Measurements from ENCODE around the gene PUS7L. TPM values are rescaled to one million over a fixed set of nuclear protein-coding genes. Genes with fewer than 3 reads are reported as not detected.
"Not testable (repeated sequence)": the region's sequence is repeated elsewhere in the genome, so short reads cannot be mapped to it uniquely, and the experiment has no call there.

The PUS7L gene
- total RNA-seq, 1 experiment from 2014 or later = 19.0 TPM

DNA sequence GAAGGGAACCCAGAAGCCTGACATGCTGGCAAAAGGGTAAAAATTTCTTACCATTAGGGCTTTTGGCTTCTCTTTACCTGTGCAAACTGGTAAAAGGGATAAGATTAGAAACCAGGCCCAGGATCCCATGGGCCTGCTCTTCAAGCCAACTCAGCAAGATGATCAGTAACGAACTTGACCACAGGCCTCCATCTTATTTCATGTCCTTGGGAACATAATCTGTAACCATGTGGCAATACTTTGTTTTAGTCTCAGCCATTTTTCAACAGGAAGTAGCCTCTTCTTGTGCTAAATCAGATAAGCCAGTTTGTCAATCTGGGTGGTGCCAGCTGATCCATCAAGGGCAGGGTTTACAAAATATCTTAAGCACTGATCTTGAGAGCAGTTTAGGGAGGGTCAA is 57.4 kb downstream of the PUS7L start:
- DNase-seq (ENCODE audit: low read depth, low spot score); in situ Hi-C loops (cut with HindIII; ENCODE audit: low pct_unique_long_range_greater_than_20kb, low sequenced_read_pairs): not testable (repeated sequence)

DNA sequence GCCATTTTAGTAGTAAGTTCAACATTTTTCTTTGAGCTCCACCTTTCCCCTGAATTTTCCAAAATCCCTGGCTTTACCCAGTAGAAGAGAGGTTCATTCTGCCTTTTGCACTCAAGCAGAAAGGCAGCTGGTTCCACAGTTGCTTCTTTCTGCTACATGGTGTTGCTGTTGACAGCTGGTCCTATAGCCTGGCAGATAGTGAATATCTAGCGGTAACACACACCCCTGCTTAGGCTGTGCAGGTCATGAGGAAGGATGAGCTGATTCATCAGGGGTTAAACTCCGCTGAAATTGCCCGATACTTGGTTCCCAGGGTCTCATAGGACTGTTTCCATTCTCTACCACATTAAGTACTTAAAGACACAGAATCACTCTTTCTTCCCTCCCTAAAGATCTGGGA is 62.4 kb downstream of the PUS7L start:
- no peak for DNase-seq (ENCODE audit: low read depth, low spot score)
- in situ Hi-C loops (cut with HindIII; ENCODE audit: low pct_unique_long_range_greater_than_20kb, low sequenced_read_pairs) = no loop called here

DNA sequence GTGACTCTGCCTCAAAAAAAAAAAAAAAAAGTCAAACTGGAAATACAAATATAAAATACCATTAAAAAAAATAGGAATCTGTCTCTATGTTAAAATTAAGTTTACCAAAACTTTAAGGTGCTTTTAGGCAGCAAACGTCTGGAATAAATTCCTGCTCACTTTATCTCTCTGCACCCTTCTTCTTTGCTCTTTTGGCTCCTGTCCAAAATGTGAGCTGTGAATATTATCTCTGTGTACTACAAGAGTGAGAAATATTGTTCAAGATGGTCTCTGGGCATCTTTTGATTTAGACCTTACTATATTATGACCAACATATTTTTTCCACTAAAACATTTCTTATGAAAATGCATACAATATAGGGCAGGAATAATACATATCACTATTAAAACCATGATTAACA is 63.7 kb downstream of the PUS7L start:
- DNase-seq (ENCODE audit: low read depth, low spot score) = no peak
- in situ Hi-C loops (cut with HindIII; ENCODE audit: low pct_unique_long_range_greater_than_20kb, low sequenced_read_pairs) = no loop called here

DNA sequence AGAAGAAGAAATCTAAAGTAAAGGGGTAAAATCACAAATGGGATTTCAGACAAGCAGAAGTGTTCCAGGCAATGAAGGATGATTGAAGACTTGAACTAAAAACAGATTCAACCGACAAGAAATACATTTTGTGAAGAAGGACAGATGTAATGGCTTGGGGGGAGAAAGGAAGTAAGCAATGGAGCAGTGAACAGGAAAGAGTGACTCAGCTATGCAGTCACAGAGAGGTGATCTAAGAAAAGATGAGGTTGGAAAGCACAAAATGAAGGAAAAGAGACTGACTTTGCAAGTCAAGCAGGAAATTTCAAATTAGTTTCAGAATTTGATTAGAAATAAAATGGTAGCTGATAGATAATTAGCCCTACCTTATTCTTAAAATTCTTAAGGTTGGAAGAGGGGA is 66.5 kb downstream of the PUS7L start:
- DNase-seq (ENCODE audit: low read depth, low spot score) = no peak
- in situ Hi-C loops (cut with HindIII; ENCODE audit: low pct_unique_long_range_greater_than_20kb, low sequenced_read_pairs) = no loop called here

DNA sequence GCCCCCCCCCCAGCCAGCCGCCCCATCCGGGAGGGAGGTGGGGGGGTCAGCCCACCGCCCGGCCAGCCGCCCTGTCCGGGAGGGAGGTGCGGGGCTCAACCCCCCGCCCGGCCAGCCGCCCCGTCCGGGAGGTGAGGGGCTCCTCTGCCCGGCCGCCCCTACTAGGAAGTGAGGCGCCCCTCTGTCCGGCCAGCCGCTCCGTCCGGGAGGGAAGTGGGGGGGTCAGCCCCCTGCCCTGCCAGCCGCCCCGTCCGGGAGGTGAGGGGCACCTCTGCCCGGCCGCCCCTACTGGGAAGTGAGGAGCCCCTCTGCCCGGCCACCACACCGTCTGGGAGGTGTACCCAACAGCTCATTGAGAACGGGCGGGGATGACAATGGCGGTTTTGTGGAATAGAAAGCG is 73.1 kb downstream of the PUS7L start:
- DNase-seq (ENCODE audit: low read depth, low spot score); in situ Hi-C loops (cut with HindIII; ENCODE audit: low pct_unique_long_range_greater_than_20kb, low sequenced_read_pairs): not testable (repeated sequence)

DNA sequence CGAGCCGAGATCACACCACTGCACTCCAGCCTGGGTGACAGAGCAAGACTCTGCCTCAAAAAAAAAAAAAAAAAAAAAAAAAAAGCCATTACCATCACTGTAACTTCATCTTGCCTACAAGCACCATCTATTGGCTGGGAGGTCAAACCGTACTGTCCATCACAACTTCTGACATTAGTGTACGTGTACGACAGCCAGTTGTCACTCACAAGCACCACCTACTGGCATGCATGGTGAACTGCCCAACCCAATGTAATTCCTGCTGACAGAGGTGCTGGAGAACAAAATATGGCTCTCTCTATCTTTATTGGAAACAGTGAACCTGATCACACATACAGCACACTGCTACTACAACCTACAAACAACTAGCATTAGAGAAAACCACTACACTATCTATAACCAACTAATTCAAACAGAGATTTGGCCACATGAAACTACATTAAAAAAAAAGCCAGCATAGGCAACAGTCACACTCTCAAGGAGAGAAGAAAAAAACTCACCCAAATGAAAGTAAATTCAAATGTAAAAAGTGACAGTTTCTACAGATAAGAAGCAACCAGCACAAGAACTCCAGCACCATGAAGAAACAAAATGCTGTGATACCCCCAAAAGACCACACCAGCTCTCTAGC is 82.3 kb downstream of the PUS7L start:
- in situ Hi-C loops (cut with HindIII; ENCODE audit: low pct_unique_long_range_greater_than_20kb, low sequenced_read_pairs) = no loop called here

DNA sequence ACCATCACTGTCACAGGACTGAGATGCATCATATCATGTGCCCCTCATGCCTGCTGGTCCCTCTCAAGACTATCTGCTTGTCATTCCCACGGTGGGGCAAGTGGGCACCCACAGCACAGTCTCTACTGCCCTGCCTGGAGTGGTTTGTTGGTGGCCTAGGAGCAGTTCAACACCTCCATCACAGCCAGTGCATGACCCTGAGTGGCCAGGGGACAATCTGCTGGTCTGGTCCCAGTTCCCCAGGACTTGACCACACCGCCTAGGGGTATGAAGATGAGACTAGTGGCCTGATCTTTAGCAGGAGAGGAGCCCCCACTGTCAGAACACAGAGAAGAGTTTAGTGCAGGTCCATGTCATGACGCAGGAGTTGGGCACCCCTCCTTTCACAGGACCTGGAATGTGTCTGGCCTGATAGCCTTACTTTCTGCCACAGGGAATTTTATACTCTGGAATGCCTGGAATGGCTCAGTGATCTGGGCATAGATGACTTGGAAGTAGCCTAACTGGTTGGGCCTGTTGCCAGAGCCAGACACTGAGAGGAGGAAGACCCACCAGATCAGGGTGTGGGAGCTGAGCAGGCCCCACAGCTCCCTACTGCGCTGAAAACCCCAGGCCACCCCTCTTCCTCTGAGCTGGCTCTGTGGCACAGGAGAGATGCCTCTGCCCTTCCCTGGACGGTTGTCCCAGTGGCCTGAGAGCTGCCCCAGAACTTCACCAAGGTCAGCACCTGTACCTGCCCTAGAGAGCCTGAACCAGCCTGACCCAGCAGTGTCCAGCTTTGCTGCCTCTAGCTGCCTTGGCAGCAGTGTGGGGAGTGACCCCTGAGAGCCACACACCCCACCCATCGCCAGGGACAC is 83.3 kb downstream of the PUS7L start:
- in situ Hi-C loops (cut with HindIII; ENCODE audit: low pct_unique_long_range_greater_than_20kb, low sequenced_read_pairs) = no loop called here
- DNase-seq (ENCODE audit: low read depth, low spot score) = no peak

More for the DNA sequence above, 82.3 kb downstream of the PUS7L start:
- peak; percentile 84 for DNase-seq (ENCODE audit: low read depth, low spot score)

DNA sequence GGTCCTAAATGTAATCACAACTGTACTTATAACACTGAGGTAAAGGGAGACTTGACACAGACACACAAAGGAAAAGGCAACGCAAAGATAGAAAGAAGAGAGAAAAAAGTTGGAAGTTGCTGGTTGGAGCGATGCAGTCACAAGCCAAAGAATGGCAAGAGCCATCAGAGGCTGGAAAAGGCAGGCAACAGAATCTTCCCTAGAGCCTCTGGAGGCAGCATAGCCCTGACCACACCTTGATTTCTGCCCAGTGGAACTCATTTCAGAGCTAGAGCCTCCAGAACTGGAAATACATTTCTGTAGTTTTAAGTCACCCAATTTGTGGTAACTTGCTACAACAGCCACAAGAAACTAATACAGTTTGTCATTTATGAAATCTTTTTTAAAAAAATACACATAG is 89.2 kb downstream of the PUS7L start:
- in situ Hi-C loops (cut with HindIII; ENCODE audit: low pct_unique_long_range_greater_than_20kb, low sequenced_read_pairs) = no loop called here
- DNase-seq (ENCODE audit: low read depth, low spot score) = no peak

Other genes starting within 250 kb of the PUS7L start
- 0.18 and 0.24 TPM in 2 replicates for gene ADAMTS20, start 206.6 kb downstream of the PUS7L start, total RNA-seq (2014; rRNA removed; shearing (Covaris generic))
- 22.3 and 22.9 TPM in 2 replicates for gene IRAK4, start 161 bp upstream of the PUS7L start, total RNA-seq (2014; rRNA removed; shearing (Covaris generic))
- gene TWF1, start 47.5 kb upstream of the PUS7L start, total RNA-seq (2014; rRNA removed; shearing (Covaris generic)) = 372 and 390 TPM in 2 replicates
- gene TMEM117, start 77.3 kb upstream of the PUS7L start, total RNA-seq (2014; rRNA removed; shearing (Covaris generic)) = 55.8 and 62.6 TPM in 2 replicates